ENCODE measurements around the gene PRPS1.

- TF ChIP-seq CTCF (IDR thresholded peaks at IDR 0.05) (no peak), POLR2AphosphoS5 (IDR thresholded peaks at IDR 0.05) (no peak)
These were observed 31.0 kb upstream of the PRPS1 start for GRCh38 chrX:107597264-107597663.

Data from gastroesophageal sphincter (tissue), 3 donors.